Prostate gland (tissue), 2 donors: ENCODE measurements around the gene UNC5C. TPM values are rescaled to one million over a fixed set of nuclear protein-coding genes. Genes with fewer than 3 reads are reported as not detected.
"Not testable (repeated sequence)": the region's sequence is repeated elsewhere in the genome, so short reads cannot be mapped to it uniquely, and the experiment has no call there.

Experiments
- DNase-seq: peaks from one replicate; pipeline ENCODE4 v3.0.0-alpha.2; 2019; ENCODE audit warnings: low spot score
- H3K27ac ChIP-seq, 2 donors: fragments of 200-600 bp; sonication (generic); 2 replicates each; pipeline ENCODE4 v1.5.1; 2017 to 2019
- H3K27me3 ChIP-seq: fragments of 200-600 bp; sonication (generic); replicated peaks from 2 replicates; pipeline ENCODE4 v1.5.1; 2019; ENCODE audit not compliant: insufficient read depth
- H3K36me3 ChIP-seq, 2 donors: fragments of 200-600 bp; sonication (generic); 1 replicate in 1 of 2; 2 replicates in 1 of 2; pipeline versions ENCODE4 v1.5.1 to v1.8.1; 2017 to 2019
- H3K4me1 ChIP-seq: fragments of 200-600 bp; sonication (generic); replicated peaks from 2 replicates; pipeline ENCODE4 v1.5.1; 2019
- H3K4me3 ChIP-seq, 2 donors: fragments of 200-600 bp; sonication (generic); 2 replicates each; pipeline ENCODE4 v1.5.1; 2017 to 2019
- H3K9me3 ChIP-seq: fragments of 200-600 bp; sonication (generic); 2 replicates; pipeline ENCODE4 v1.5.1; 2017
- CTCF ChIP-seq, 4 experiments: fragments of 200-600 bp in 2 of 4; fragments of 450-650 bp in 2 of 4; sonication (generic) in 2 of 4; IDR thresholded peaks; 1 replicate in 3 of 4; 2 replicates in 1 of 4; pipeline ENCODE4 v1.5.1; 2016 to 2019; ENCODE audit warnings: antibody characterized with exemption in 4 of 4, mild to moderate bottlenecking in 2 of 4, moderate library complexity in 2 of 4
- POLR2A ChIP-seq: fragments of 450-650 bp; IDR thresholded peaks from one replicate; pipeline ENCODE4 v1.6.1; 2016; ENCODE audit warnings: antibody characterized with exemption, mild to moderate bottlenecking
- POLR2AphosphoS5 ChIP-seq: sonication (generic); formaldehyde crosslinking; IDR thresholded peaks from one replicate; pipeline ENCODE4 v1.6.1; 2017; ENCODE audit warnings: antibody characterized with exemption
- WGBS: methylation state at CpG from one replicate; pipeline ENCODE4 v1.1.5; 2018; 5-methylcytosine and 5-hydroxymethylcytosine counted together
- intact Hi-C: fragments of 100-400 bp; cut with DNase I; formaldehyde crosslinking; loops from one replicate; pipeline ENCODE4 v1.14.2; 2022
- total RNA-seq, 2 donors: library from RNA; depleted of rRNA; stranded (reverse); fragments of >200 nt; gene quantifications; one replicate each; pipeline ENCODE4 v1.1.0, GENCODE V29; 2016

The UNC5C gene
- total RNA-seq, 2 donors from 2014 or later = 1.8 to 15.5 TPM

GRCh38 chr4:95181243-95181995, 367.4 kb downstream of the UNC5C start:
- Histone ChIP-seq H3K4me1 (no peaks in the 10 kb centered on the region), H3K4me3 (no peak overlapping the region), H3K9me3 (no peaks in the 10 kb centered on the region), H3K27ac (no peak overlapping the region), H3K36me3 (no peaks in the 10 kb centered on the region), H3K27me3 (no peaks in the 10 kb centered on the region)
- no peak for TF ChIP-seq POLR2A
- no peak for TF ChIP-seq CTCF (IDR thresholded peaks at IDR 0.05)
- TF ChIP-seq POLR2AphosphoS5 = no peak
- intact Hi-C loops = no loop called here
- DNase-seq = no peak
- 70% methylated on average over 18 of the region's 18 CpGs for WGBS

- Histone ChIP-seq H3K9me3 (no peaks in the 10 kb centered on the region), H3K4me3 (no peak overlapping the region), H3K36me3 (no peaks in the 10 kb centered on the region), H3K27me3 (no peaks in the 10 kb centered on the region), H3K4me1 (no peaks in the 10 kb centered on the region), H3K27ac (no peak overlapping the region)
- 93% methylated on average over 10 of the region's 10 CpGs for WGBS
- no peak for TF ChIP-seq POLR2A
- no peak for TF ChIP-seq POLR2AphosphoS5
- no peak for TF ChIP-seq CTCF (IDR thresholded peaks at IDR 0.05)
- intact Hi-C loops = no loop called here
- no peak for DNase-seq
Observed at GRCh38 chr4:95180531-95181242, 368.1 kb downstream of the UNC5C start.

- H3K27ac ChIP-seq = no peak overlapping the region
- DNase-seq = no peak
- H3K4me3 ChIP-seq = no peak overlapping the region
- WGBS = 97% methylated on average over 2 of the region's 2 CpGs
- H3K36me3 ChIP-seq = no peaks in the 10 kb centered on the region
- H3K9me3 ChIP-seq = no peaks in the 10 kb centered on the region
- H3K27me3 ChIP-seq = no peaks in the 10 kb centered on the region
- intact Hi-C loops = no loop called here
- no peak for TF ChIP-seq CTCF (IDR thresholded peaks at IDR 0.05)
- no peak for TF ChIP-seq POLR2AphosphoS5
- no peak for TF ChIP-seq POLR2A
- no peaks in the 10 kb centered on the region for H3K4me1 ChIP-seq
Observed at GRCh38 chr4:95178938-95179337, 369.8 kb downstream of the UNC5C start.

- H3K36me3 ChIP-seq, H3K27me3 ChIP-seq, intact Hi-C loops, H3K4me3 ChIP-seq, DNase-seq, H3K4me1 ChIP-seq, H3K27ac ChIP-seq, H3K9me3 ChIP-seq: not testable (repeated sequence)
- WGBS = 100% methylated on average over 1 of the region's 3 CpGs
Observed at GRCh38 chr4:95171377-95171776, 377.4 kb downstream of the UNC5C start.

GRCh38 chr4:95170176-95170575, 378.6 kb downstream of the UNC5C start:
- Histone ChIP-seq H3K9me3 (no peaks in the 10 kb centered on the region), H3K27ac (no peak overlapping the region), H3K36me3 (no peaks in the 10 kb centered on the region), H3K27me3 (no peaks in the 10 kb centered on the region), H3K4me3 (no peak overlapping the region), H3K4me1 (no peaks in the 10 kb centered on the region)
- intact Hi-C loops = no loop called here
- TF ChIP-seq POLR2A = no peak
- no peak for DNase-seq
- 96% methylated on average over 7 of the region's 7 CpGs for WGBS

- 88% methylated on average over 7 of the region's 7 CpGs for WGBS
- Histone ChIP-seq H3K27me3 (no peaks in the 10 kb centered on the region), H3K27ac (no peak overlapping the region), H3K4me3 (no peak overlapping the region), H3K4me1 (no peaks in the 10 kb centered on the region), H3K9me3 (no peaks in the 10 kb centered on the region), H3K36me3 (no peaks in the 10 kb centered on the region)
- DNase-seq = no peak
- intact Hi-C loops = no loop called here
- no peak for TF ChIP-seq POLR2AphosphoS5
- TF ChIP-seq POLR2A = no peak
- TF ChIP-seq CTCF (IDR thresholded peaks at IDR 0.05) = no peak
Observed at GRCh38 chr4:95167805-95168204, 381.0 kb downstream of the UNC5C start.
